Endothelial cell of hepatic sinusoid (primary cell): ENCODE measurements around the gene RAP1GAP.
"Not testable (repeated sequence)": the region's sequence is repeated elsewhere in the genome, so short reads cannot be mapped to it uniquely, and the experiment has no call there.

ENCODE experiments used
- in situ Hi-C: cut with HindIII; loops from 2 replicates; pipeline ENCODE4 v1.10.0; 2017; ENCODE audit warnings: low sequenced_read_pairs

RAP1GAP gene

GRCh38 chr1:21576031-21576797 is 92.9 kb downstream of the RAP1GAP start:
- in situ Hi-C loops = loop anchor here (5.0 kb wide), 1 partner anchor 44 kb away; no protein-coding TSS in a partner anchor

- in situ Hi-C loops = loop anchor here (5.0 kb wide), 1 partner anchor 43 kb away; no protein-coding TSS in a partner anchor
Measured at GRCh38 chr1:21575351-21575942, 93.7 kb downstream of the RAP1GAP start.

GRCh38 chr1:21574466-21575151 is 94.5 kb downstream of the RAP1GAP start:
- in situ Hi-C loops = loop anchor here (5.0 kb wide), 1 partner anchor 42 kb away; no protein-coding TSS in a partner anchor

- in situ Hi-C loops = no loop called here
Measured at GRCh38 chr1:21573971-21574465, 95.1 kb downstream of the RAP1GAP start.

- in situ Hi-C loops = no loop called here
Measured at GRCh38 chr1:21573475-21573874, 95.7 kb downstream of the RAP1GAP start.

- in situ Hi-C loops = no loop called here
Measured at GRCh38 chr1:21572735-21573277, 96.4 kb downstream of the RAP1GAP start.

- in situ Hi-C loops = no loop called here
Measured at GRCh38 chr1:21572221-21572620, 96.9 kb downstream of the RAP1GAP start.

- in situ Hi-C loops = no loop called here
Measured at GRCh38 chr1:21570885-21571284, 98.3 kb downstream of the RAP1GAP start.

- in situ Hi-C loops = no loop called here
Measured at GRCh38 chr1:21570528-21570875, 98.7 kb downstream of the RAP1GAP start.

GRCh38 chr1:21569820-21570527 is 99.2 kb downstream of the RAP1GAP start:
- in situ Hi-C loops = no loop called here

- in situ Hi-C loops = no loop called here
Measured at GRCh38 chr1:21568809-21569385, 100.3 kb downstream of the RAP1GAP start.

- in situ Hi-C loops = no loop called here
Measured at GRCh38 chr1:21568006-21568746, 101.0 kb downstream of the RAP1GAP start.

GRCh38 chr1:21567241-21568005 is 101.7 kb downstream of the RAP1GAP start:
- in situ Hi-C loops = no loop called here

GRCh38 chr1:21566361-21566760 is 102.8 kb downstream of the RAP1GAP start:
- in situ Hi-C loops = not testable (repeated sequence)

- in situ Hi-C loops = no loop called here
Measured at GRCh38 chr1:21565285-21565684, 103.9 kb downstream of the RAP1GAP start.

- in situ Hi-C loops = loop anchor here (5.0 kb wide), 1 partner anchor 322 kb away; no protein-coding TSS in a partner anchor
Measured at GRCh38 chr1:21564521-21565095, 104.5 kb downstream of the RAP1GAP start.

GRCh38 chr1:21563971-21564370 is 105.2 kb downstream of the RAP1GAP start:
- in situ Hi-C loops = loop anchor here (5.0 kb wide), 1 partner anchor 322 kb away; no protein-coding TSS in a partner anchor

- in situ Hi-C loops = loop anchor here (5.0 kb wide), 1 partner anchor 321 kb away; no protein-coding TSS in a partner anchor
Measured at GRCh38 chr1:21562896-21563295, 106.3 kb downstream of the RAP1GAP start.
